Suprapubic skin (tissue), 3 donors: ENCODE results near the gene ARAP2.

ENCODE experiments used
- POLR2A ChIP-seq, 2 donors: fragments of 450-650 bp; IDR thresholded peaks; one replicate each; pipeline ENCODE4 v1.6.1; 2017; ENCODE audit warnings: antibody characterized with exemption in 2 of 2, mild to moderate bottlenecking in 2 of 2, moderate library complexity in 2 of 2
- TF ChIP-seq, protein P1 (sequence below), 2 donors: fragments of 200-600 bp in 1 of 2; fragments of 450-650 bp in 1 of 2; sonication (generic) in 1 of 2; IDR thresholded peaks; one replicate each; pipeline ENCODE4 v1.5.1; 2016 to 2019; ENCODE audit warnings: antibody characterized with exemption in 2 of 2, mild to moderate bottlenecking in 1 of 2, moderate library complexity in 1 of 2

DNA sequence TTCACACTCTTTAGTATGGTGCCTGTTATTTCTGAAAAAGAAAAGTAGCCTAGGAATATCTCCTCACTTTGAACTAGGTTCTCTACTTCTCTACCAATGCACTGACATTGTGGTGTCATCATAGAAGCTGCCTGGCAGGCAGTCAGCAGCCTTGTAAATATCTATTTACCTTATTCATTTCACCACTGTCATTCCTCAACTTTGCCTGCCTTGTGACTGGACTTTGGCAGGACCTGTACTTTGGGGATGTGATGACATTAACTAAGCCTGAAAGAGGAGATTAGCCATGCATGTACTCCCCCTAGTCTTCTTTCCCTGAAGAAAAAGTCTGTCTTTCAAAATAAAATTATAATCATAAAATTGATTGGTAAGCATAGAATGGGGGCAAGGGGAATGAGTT, 207.2 kb downstream of the ARAP2 start:
- no peak for TF ChIP-seq POLR2A (IDR thresholded peaks at IDR 0.05)
- TF ChIP-seq, protein P1, sequence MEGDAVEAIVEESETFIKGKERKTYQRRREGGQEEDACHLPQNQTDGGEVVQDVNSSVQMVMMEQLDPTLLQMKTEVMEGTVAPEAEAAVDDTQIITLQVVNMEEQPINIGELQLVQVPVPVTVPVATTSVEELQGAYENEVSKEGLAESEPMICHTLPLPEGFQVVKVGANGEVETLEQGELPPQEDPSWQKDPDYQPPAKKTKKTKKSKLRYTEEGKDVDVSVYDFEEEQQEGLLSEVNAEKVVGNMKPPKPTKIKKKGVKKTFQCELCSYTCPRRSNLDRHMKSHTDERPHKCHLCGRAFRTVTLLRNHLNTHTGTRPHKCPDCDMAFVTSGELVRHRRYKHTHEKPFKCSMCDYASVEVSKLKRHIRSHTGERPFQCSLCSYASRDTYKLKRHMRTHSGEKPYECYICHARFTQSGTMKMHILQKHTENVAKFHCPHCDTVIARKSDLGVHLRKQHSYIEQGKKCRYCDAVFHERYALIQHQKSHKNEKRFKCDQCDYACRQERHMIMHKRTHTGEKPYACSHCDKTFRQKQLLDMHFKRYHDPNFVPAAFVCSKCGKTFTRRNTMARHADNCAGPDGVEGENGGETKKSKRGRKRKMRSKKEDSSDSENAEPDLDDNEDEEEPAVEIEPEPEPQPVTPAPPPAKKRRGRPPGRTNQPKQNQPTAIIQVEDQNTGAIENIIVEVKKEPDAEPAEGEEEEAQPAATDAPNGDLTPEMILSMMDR (IDR thresholded peaks at IDR 0.05): no peak
